Measurements from ENCODE around the gene NEK11. TPM values are rescaled to one million over a fixed set of nuclear protein-coding genes. Genes with fewer than 3 reads are reported as not detected.
"Not testable (repeated sequence)": the region's sequence is repeated elsewhere in the genome, so short reads cannot be mapped to it uniquely, and the experiment has no call there.

NEK11 gene
- total and polyA plus RNA-seq, 8 donors: 0.45 to 24.2 (median 2.3) TPM; not detected in 1

DNA sequence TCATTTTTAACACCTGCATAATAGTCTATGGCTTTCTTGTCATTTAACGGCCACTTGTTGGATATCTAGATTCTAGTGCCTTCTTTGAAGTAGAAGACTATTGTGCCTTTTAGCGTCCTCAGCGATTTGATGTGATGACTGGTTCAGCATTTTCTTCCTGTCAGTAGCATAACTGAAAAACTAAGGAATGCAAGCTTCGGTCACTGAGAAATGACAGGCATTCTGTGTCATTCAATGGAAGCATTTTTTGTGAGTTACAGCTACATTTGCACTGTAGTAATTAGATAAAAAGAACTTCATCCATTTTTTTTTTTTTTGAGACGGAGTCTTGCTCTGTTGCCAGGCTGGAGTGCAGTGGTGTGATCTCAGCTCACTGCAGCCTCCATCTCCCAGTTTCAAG lies 10.3 kb downstream of the NEK11 start:
- 91 to 96% (median 93%) methylated on average over 5 of the region's 5 CpGs for WGBS, 5 donors
- no peaks in the 10 kb centered on the region for H3K4me1 ChIP-seq
- intact Hi-C loops (cut with DNase I; ENCODE audit: low total_unique reads): no loop called here
- no peaks in the 10 kb centered on the region for H3K9me3 ChIP-seq
- H3K27ac ChIP-seq: no peak overlapping the region
- DNase-seq: no peak
- no peak for TF ChIP-seq EP300 (IDR thresholded peaks at IDR 0.05)
- TF ChIP-seq, protein P1, sequence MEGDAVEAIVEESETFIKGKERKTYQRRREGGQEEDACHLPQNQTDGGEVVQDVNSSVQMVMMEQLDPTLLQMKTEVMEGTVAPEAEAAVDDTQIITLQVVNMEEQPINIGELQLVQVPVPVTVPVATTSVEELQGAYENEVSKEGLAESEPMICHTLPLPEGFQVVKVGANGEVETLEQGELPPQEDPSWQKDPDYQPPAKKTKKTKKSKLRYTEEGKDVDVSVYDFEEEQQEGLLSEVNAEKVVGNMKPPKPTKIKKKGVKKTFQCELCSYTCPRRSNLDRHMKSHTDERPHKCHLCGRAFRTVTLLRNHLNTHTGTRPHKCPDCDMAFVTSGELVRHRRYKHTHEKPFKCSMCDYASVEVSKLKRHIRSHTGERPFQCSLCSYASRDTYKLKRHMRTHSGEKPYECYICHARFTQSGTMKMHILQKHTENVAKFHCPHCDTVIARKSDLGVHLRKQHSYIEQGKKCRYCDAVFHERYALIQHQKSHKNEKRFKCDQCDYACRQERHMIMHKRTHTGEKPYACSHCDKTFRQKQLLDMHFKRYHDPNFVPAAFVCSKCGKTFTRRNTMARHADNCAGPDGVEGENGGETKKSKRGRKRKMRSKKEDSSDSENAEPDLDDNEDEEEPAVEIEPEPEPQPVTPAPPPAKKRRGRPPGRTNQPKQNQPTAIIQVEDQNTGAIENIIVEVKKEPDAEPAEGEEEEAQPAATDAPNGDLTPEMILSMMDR (IDR thresholded peaks at IDR 0.05): no peak
- TF ChIP-seq POLR2AphosphoS5 (IDR thresholded peaks at IDR 0.05): no peak
- TF ChIP-seq POLR2A (IDR thresholded peaks at IDR 0.05): no peak
- no peaks in the 10 kb centered on the region for H3K36me3 ChIP-seq
- H3K27me3 ChIP-seq: no peaks in the 10 kb centered on the region
- H3K4me3 ChIP-seq: no peak overlapping the region

DNA sequence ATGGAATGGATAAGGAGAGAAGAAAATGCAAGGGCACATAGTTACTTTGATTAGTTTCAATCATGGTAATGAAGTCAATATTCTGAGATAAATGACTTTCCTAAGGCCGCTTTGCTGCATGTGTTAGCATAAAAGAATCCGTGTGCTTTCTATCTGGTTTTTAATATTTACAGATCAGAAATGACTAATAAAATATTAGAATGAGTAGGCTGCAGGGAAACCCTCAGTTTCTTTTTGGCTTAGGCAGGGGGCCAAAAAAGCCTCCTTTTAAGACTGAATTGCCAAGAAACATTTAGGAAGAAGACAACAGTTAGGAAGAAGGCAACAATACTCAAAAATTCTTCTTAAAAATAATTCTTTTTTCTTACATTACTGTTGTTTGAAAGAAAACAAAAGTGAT lies 11.6 kb downstream of the NEK11 start:
- no peak overlapping the region for H3K27ac ChIP-seq
- H3K4me3 ChIP-seq: no peak overlapping the region
- H3K9me3 ChIP-seq: no peaks in the 10 kb centered on the region
- no peaks in the 10 kb centered on the region for H3K4me1 ChIP-seq
- TF ChIP-seq, protein P1 (IDR thresholded peaks at IDR 0.05): no peak
- H3K27me3 ChIP-seq: no peaks in the 10 kb centered on the region
- intact Hi-C loops (cut with DNase I; ENCODE audit: low total_unique reads): no loop called here
- 49 to 61% (median 53%) methylated on average over 2 of the region's 2 CpGs for WGBS, 5 donors
- DNase-seq: no peak
- no peaks in the 10 kb centered on the region for H3K36me3 ChIP-seq

DNA sequence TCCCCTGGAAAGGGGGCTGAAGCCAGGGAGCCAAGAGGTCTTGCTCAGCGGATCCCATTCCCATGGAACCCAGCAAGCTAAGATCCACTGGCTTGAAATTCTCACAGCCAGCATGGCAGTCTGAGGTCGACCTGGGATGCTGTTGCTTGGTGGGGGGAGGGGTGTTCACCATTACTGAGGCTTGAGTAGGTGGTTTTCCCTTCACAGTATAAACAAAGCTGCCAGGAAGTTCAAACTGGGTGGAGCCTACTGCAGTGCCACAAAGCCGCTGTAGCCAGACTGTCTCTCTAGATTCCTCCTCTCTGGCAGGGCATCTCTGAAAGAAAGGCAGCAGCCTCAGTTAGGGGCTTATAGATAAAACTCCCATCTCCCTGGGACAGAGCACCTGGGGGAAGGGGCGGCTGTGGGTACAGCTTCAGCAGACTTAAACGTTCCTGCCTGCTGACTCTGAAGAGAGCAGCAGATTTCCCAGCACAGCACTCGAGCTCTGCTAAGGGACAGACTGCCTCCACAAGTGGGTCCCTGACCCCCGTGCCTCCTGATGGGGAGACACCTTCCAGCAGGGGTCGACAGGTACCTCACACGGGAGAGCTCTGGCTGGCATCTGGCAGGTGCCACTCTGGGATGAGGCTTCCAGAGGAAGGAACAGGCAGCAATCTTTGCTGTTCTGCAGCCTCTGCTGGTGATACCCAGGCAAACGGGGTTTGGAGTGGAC lies 15.8 kb downstream of the NEK11 start:
- H3K4me1 ChIP-seq; intact Hi-C loops (cut with DNase I; ENCODE audit: low total_unique reads); H3K27ac ChIP-seq; H3K4me3 ChIP-seq; H3K27me3 ChIP-seq; H3K9me3 ChIP-seq; H3K36me3 ChIP-seq: not testable (repeated sequence)
- 59 to 79% (median 77%) methylated on average over 4 to 10 of the region's 10 CpGs for WGBS, 5 donors
- DNase-seq: peak in 1 of 2 donors; percentile 16

DNA sequence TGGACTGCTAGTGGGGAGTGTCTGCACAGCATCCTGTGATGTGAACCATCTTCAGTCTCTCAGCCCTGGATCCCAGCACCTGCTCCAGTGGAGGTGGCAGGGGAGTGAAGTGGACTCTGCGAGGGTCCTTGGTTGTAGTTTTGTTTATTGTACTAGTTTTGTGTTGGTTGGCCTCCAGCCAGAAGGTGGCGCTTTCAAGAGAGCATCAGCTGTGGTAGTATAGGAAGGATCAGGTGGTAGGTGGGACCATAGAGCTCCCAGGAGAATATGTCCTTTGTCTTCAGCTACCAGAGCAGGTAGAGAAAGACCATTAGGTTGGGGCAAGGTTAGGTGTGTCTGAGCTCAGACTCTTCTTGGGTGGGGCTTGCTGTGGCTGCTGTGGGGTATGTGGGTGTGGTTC lies 20.9 kb downstream of the NEK11 start:
- intact Hi-C loops (cut with DNase I; ENCODE audit: low total_unique reads): no loop called here
- Histone ChIP-seq H3K27ac (no peak overlapping the region), H3K36me3 (peaks cover 0 to 4% (median 0%) of the 10 kb centered on the region in 4 donors), H3K4me3 (no peak overlapping the region), H3K9me3 (peaks cover 0 to 7% (median 0%) of the 10 kb centered on the region in 4 donors), H3K4me1 (no peaks in the 10 kb centered on the region), H3K27me3 (no peaks in the 10 kb centered on the region)
- TF ChIP-seq POLR2AphosphoS5 (IDR thresholded peaks at IDR 0.05): no peak
- TF ChIP-seq, protein P1 (IDR thresholded peaks at IDR 0.05): no peak
- TF ChIP-seq POLR2A (IDR thresholded peaks at IDR 0.05): no peak
- TF ChIP-seq EP300 (IDR thresholded peaks at IDR 0.05): no peak
- 88 to 94% (median 92%) methylated on average over 2 of the region's 2 CpGs for WGBS, 5 donors
- no peak for DNase-seq

DNA sequence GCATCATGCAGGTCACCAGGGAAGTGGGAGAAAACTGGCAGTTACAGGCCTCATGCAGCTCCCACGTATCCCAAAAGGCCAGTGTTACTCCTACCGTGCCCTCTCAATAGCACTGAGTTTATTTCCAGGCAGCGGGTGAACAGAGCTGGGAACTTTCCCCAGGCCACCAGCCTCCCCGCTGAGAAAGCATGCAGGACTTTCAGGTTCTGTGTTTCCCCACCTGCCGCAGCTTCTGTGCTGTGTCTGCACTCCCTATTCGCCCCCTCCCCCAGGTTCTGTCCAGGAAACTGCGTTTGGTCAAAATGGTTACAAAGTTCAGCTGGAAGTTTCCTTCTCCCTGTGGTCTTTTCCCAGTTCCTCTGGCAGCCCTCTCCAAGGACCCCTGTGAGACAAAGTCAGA lies 21.4 kb downstream of the NEK11 start:
- no peaks in the 10 kb centered on the region for H3K27me3 ChIP-seq
- intact Hi-C loops (cut with DNase I; ENCODE audit: low total_unique reads): no loop called here
- H3K4me1 ChIP-seq: no peaks in the 10 kb centered on the region
- WGBS, 5 donors: 75 to 94% (median 84%) methylated on average over 7 of the region's 7 CpGs
- no peak for TF ChIP-seq POLR2AphosphoS5 (IDR thresholded peaks at IDR 0.05)
- TF ChIP-seq POLR2A (IDR thresholded peaks at IDR 0.05): no peak
- TF ChIP-seq EP300 (IDR thresholded peaks at IDR 0.05): no peak
- TF ChIP-seq, protein P1 (IDR thresholded peaks at IDR 0.05): no peak
- H3K36me3 ChIP-seq: peaks cover 0 to 4% (median 0%) of the 10 kb centered on the region in 4 donors
- DNase-seq: no peak
- no peak overlapping the region for H3K4me3 ChIP-seq
- H3K9me3 ChIP-seq: peaks cover 0 to 7% (median 0%) of the 10 kb centered on the region in 4 donors
- no peak overlapping the region for H3K27ac ChIP-seq
